ENCODE results near the gene PITPNC1. TPM values are rescaled to one million over a fixed set of nuclear protein-coding genes. Genes with fewer than 3 reads are reported as not detected.
A peak's percentile ranks its signal among the peaks of the same experiment; 100 is the strongest.

The PITPNC1 gene
- total and polyA plus RNA-seq, 2 experiments from 2014 or later = 5.8 to 7.3 TPM

- Histone ChIP-seq H2AFZ (peak overlapping the region; percentile 87), H3K4me3 (no peak overlapping the region), H3K79me2 (ENCODE audit: insufficient read depth) (peaks cover 34% of the 10 kb centered on the region), H3K4me1 (ENCODE audit: insufficient read depth) (peaks cover 15% of the 10 kb centered on the region; the same call in 1 of the 2 replicates), H3K9me2 (ENCODE audit: insufficient read depth) (no peaks in the 10 kb centered on the region), H3K36me3 (ENCODE audit: low read depth) (peaks cover 7% of the 10 kb centered on the region), H3F3A (ENCODE audit: insufficient read depth) (peaks cover 10% of the 10 kb centered on the region), H3K27me3 (replicated peaks; ENCODE audit: insufficient read depth) (no peaks in the 10 kb centered on the region), H3K4me2 (ENCODE audit: unreplicated experiment) (peak overlapping the region; percentile 86), H3K27ac (no peak overlapping the region), H3K9me3 (ENCODE audit: low read depth) (no peaks in the 10 kb centered on the region), H3K9ac (no peak overlapping the region), H4K20me1 (ENCODE audit: insufficient read depth) (no peaks in the 10 kb centered on the region)
- in situ Hi-C loops (cut with MboI) = no loop called here
- no peak for DNase-seq
- 93% methylated on average over 5 to 6 of the region's 6 CpGs for WGBS, 2 experiments (ENCODE audit: low coverage in 1 of 2, low lambda C conversion rate in 2 of 2, missing lambda C conversion rate in 2 of 2)
- TF ChIP-seq EZH2phosphoT487 (IDR thresholded peaks at IDR 0.05; ENCODE audit: insufficient read depth, low read depth) (no peak), EZH2 (IDR thresholded peaks at IDR 0.05; ENCODE audit: insufficient read depth, poor library complexity, severe bottlenecking) (no peak)
Observed at GRCh38 chr17:67716405-67716798, 339.3 kb downstream of the PITPNC1 start.

- Histone ChIP-seq H3K79me2 (ENCODE audit: insufficient read depth) (peaks cover 42% of the 10 kb centered on the region), H3K4me1 (ENCODE audit: insufficient read depth) (peaks cover 15% of the 10 kb centered on the region; the same call in 1 of the 2 replicates), H4K20me1 (ENCODE audit: insufficient read depth) (no peaks in the 10 kb centered on the region), H3K9me3 (ENCODE audit: low read depth) (no peaks in the 10 kb centered on the region), H3K9ac (peak overlapping the region; percentile 99), H3K27me3 (replicated peaks; ENCODE audit: insufficient read depth) (no peaks in the 10 kb centered on the region), H3K4me2 (ENCODE audit: unreplicated experiment) (peak overlapping the region; percentile 86), H3K27ac (peak overlapping the region; percentile 58), H3K9me2 (ENCODE audit: insufficient read depth) (no peaks in the 10 kb centered on the region), H3K4me3 (peak overlapping the region; percentile 100), H2AFZ (peak overlapping the region; percentile 87), H3K36me3 (ENCODE audit: low read depth) (peaks cover 15% of the 10 kb centered on the region), H3F3A (ENCODE audit: insufficient read depth) (peaks cover 10% of the 10 kb centered on the region)
- TF ChIP-seq EZH2 (IDR thresholded peaks at IDR 0.05; ENCODE audit: insufficient read depth, poor library complexity, severe bottlenecking) = no peak
- no peak for TF ChIP-seq EZH2phosphoT487 (IDR thresholded peaks at IDR 0.05; ENCODE audit: insufficient read depth, low read depth)
- in situ Hi-C loops (cut with MboI) = no loop called here
- WGBS, 2 experiments (ENCODE audit: low coverage in 1 of 2, low lambda C conversion rate in 2 of 2, missing lambda C conversion rate in 2 of 2) = 1% methylated on average over 5 of the region's 5 CpGs
- DNase-seq = no peak
Observed at GRCh38 chr17:67717192-67717623, 340.1 kb downstream of the PITPNC1 start.

DNA sequence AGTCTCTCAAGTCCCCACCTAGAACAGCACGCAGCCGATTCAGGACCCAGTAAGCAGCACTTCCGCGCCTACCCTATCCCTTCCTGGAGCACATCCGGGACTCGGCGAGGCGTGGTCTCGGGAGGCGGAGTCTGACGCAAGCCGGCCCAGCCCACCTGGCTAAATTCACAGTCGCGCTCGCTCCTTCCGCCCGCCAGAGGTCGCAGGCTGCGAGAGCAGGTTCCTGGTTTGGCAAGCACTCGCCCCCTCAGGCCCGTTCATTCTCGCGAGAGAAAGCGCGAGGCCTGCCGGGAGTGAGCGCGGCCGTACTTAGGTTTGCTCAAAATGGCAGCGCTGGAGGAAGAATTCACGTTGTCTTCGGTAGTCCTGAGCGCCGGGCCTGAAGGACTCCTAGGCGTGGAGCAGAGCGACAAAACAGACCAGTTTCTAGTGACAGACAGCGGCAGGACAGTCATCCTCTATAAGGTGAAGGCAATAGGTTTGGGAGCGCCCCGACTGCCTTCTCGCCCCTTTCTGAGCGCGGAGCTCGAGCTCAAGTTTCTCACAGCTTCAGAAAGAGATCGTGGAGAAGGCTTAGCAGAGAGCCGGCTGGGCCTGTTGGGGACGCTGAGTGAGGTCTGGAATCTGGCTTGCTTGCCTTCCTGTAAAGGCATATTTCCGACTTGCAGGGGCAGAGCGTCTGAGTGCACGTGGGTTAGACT, 340.7 kb downstream of the PITPNC1 start, which contains the start of gene NOL11:
NOL11 (plus strand) TSS at position 313 of the 701 bp plus-strand sequence; CDS start at position 325, 12 bp downstream.
- in situ Hi-C loops (cut with MboI) = no loop called here
- 0 to 1% methylated on average over 49 of the region's 49 CpGs for WGBS, 2 experiments (ENCODE audit: low coverage in 1 of 2, low lambda C conversion rate in 2 of 2, missing lambda C conversion rate in 2 of 2)

GRCh38 chr17:67718325-67718941, 341.4 kb downstream of the PITPNC1 start:
- peaks cover 43% of the 10 kb centered on the region for H3K79me2 ChIP-seq (ENCODE audit: insufficient read depth)
- peaks cover 15% of the 10 kb centered on the region; the same call in 1 of the 2 replicates for H3K4me1 ChIP-seq (ENCODE audit: insufficient read depth)
- H3K9me3 ChIP-seq (ENCODE audit: low read depth) = no peaks in the 10 kb centered on the region
- no peaks in the 10 kb centered on the region for H4K20me1 ChIP-seq (ENCODE audit: insufficient read depth)
- H3K4me2 ChIP-seq (ENCODE audit: unreplicated experiment) = peak overlapping the region; percentile 97
- H3F3A ChIP-seq (ENCODE audit: insufficient read depth) = peaks cover 10% of the 10 kb centered on the region
- no peaks in the 10 kb centered on the region for H3K9me2 ChIP-seq (ENCODE audit: insufficient read depth)
- peak overlapping the region; percentile 99 for H3K9ac ChIP-seq
- peak overlapping the region; percentile 99 for H2AFZ ChIP-seq
- TF ChIP-seq EZH2phosphoT487 (IDR thresholded peaks at IDR 0.05; ENCODE audit: insufficient read depth, low read depth) (no peak), EZH2 (IDR thresholded peaks at IDR 0.05; ENCODE audit: insufficient read depth, poor library complexity, severe bottlenecking) (no peak)
- H3K36me3 ChIP-seq (ENCODE audit: low read depth) = peaks cover 17% of the 10 kb centered on the region
- DNase-seq = peak; percentile 73
- peak overlapping the region; percentile 89 for H3K27ac ChIP-seq
- peak overlapping the region; percentile 100 for H3K4me3 ChIP-seq
- in situ Hi-C loops (cut with MboI) = no loop called here
- 1% methylated on average over 16 of the region's 16 CpGs for WGBS, 2 experiments (ENCODE audit: low coverage in 1 of 2, low lambda C conversion rate in 2 of 2, missing lambda C conversion rate in 2 of 2)
- H3K27me3 ChIP-seq (replicated peaks; ENCODE audit: insufficient read depth) = no peaks in the 10 kb centered on the region

More for the DNA sequence above, 340.7 kb downstream of the PITPNC1 start, which contains the start of gene NOL11:
- TF ChIP-seq EZH2 (IDR thresholded peaks at IDR 0.05; ENCODE audit: insufficient read depth, poor library complexity, severe bottlenecking) = no peak
- TF ChIP-seq EZH2phosphoT487 (IDR thresholded peaks at IDR 0.05; ENCODE audit: insufficient read depth, low read depth) = no peak
- Histone ChIP-seq H3K36me3 (ENCODE audit: low read depth) (peaks cover 16% of the 10 kb centered on the region), H3K4me3 (peak within 1 kb of the TSS; percentile 100), H4K20me1 (ENCODE audit: insufficient read depth) (no peaks in the 10 kb centered on the region), H3K27ac (peak within 1 kb of the TSS; percentile 89), H3K79me2 (ENCODE audit: insufficient read depth) (peaks cover 43% of the 10 kb centered on the region), H3K9me2 (ENCODE audit: insufficient read depth) (no peaks in the 10 kb centered on the region), H3F3A (ENCODE audit: insufficient read depth) (peaks cover 10% of the 10 kb centered on the region), H3K4me1 (ENCODE audit: insufficient read depth) (peaks cover 15% of the 10 kb centered on the region; the same call in 1 of the 2 replicates), H3K9ac (peak within 1 kb of the TSS; percentile 99), H3K4me2 (ENCODE audit: unreplicated experiment) (peak within 1 kb of the TSS; percentile 97), H3K9me3 (ENCODE audit: low read depth) (no peaks in the 10 kb centered on the region), H3K27me3 (replicated peaks; ENCODE audit: insufficient read depth) (no peaks in the 10 kb centered on the region), H2AFZ (peak within 1 kb of the TSS; percentile 99)
- DNase-seq = peak; percentile 99

Measured in GM23248 (cell line).